ENCODE results near the gene CEP72.

The CEP72 gene

DNA sequence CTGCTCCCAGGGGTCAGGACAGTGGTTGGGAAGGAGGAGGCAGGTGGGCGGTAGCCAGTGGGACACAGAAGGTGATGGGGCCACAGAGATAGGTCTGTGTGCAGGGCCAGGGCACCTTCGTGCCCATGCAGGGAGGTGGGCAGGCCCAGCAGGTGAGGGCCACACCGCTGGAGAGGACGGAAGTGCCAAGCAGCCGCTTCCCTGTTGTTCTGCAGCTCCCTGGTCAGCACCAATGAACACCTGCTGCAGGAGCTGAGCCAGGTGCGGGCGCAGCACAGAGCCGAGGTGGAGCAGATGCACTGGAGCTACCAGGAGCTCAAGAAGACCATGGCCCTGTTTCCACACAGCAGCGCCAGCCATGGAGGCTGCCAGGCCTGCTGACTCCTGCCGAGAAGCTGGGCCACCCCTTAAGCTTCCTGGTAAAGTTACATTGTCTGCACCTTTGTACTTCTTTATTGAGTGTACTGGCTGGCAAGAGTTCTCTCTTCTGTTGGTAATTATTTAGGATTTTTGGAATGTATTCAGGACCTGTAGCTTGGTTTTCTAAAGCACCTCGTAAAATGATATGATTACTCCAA lies 40.7 kb downstream of the CEP72 start:
- Histone ChIP-seq H3K4me3 (no peak overlapping the region), H4K20me1 (peaks cover 0 to 6% (median 0%) of the 10 kb centered on the region in 11 experiments; a peak in 1 of 22 replicates), H3K4me2 (no peak overlapping the region), H3K9ac (no peak overlapping the region), H3K27ac (no peak overlapping the region), H3K36me3 (peaks cover 11 to 85% (median 74%) of the 10 kb centered on the region in 11 experiments), H3K27me3 (no peaks in the 10 kb centered on the region), H3K9me3 (replicated peaks in 1 of 11) (peaks cover 10 to 29% (median 24%) of the 10 kb centered on the region in 11 experiments; a peak in 21 of 22 replicates), H3K4me1 (no peaks in the 10 kb centered on the region)
- TF ChIP-seq Cebpa-rat (IDR thresholded peaks at IDR 0.05): no peak

DNA sequence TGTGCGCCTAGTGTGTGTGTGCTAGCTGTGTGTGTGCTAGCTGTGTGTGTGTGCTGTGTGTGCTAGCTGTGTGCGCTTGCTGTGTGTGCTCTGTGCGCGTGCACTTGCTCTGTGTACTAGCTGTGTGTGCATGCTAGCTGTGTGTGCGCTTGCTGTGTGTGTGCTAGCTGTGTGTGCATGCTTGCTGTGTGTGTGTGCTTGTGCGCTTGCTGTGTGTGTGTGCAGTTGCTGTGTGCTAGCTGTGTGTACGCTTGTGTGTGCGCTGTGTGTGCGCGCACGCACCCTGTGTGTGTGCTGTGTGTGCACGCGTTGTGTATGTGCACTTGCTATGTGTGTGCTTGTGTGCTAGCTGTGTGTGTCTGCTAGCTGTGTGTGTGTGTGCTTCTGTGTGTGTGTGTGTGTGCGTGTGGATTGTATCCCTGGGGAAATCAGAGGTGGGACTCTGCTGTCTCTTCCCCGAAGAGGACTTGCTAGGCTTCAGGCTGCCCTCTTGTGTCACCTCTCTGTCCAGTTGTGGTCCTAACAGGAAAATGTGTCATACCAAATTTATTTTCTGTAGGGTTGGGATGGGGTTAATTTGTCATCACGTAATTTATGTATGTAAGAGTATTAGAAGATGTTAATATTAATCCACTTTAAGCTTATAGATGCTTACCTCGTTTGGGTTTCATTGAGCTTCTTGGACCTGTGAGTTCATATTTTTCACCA lies 42.1 kb downstream of the CEP72 start:
- Histone ChIP-seq H3K4me3 (no peak overlapping the region), H4K20me1 (peaks cover 0 to 6% (median 0%) of the 10 kb centered on the region in 11 experiments; a peak in 1 of 22 replicates), H3K9me3 (replicated peaks in 1 of 11) (peaks cover 9 to 19% (median 14%) of the 10 kb centered on the region in 11 experiments; a peak in 21 of 22 replicates), H3K36me3 (peaks cover 11 to 83% (median 72%) of the 10 kb centered on the region in 11 experiments; a peak in 20 of 22 replicates), H3K9ac (no peak overlapping the region), H3K4me2 (no peak overlapping the region), H3K27me3 (no peaks in the 10 kb centered on the region), H3K4me1 (peaks cover 0 to 4% (median 3%) of the 10 kb centered on the region in 10 experiments; a peak in 12 of 20 replicates), H3K27ac (no peak overlapping the region)
- TF ChIP-seq Cebpa-rat (IDR thresholded peaks at IDR 0.05): no peak

- H3K4me1 ChIP-seq: peaks cover 0 to 12% (median 10%) of the 10 kb centered on the region in 10 experiments; a peak in 14 of 20 replicates
- no peak overlapping the region for H3K4me2 ChIP-seq
- H3K9me3 ChIP-seq (replicated peaks in 1 of 11): peaks cover 0 to 13% (median 7%) of the 10 kb centered on the region in 11 experiments; a peak in 9 of 22 replicates
- no peak overlapping the region for H3K9ac ChIP-seq
- TF ChIP-seq Cebpa-rat (IDR thresholded peaks at IDR 0.05): no peak
- H3K27me3 ChIP-seq: no peaks in the 10 kb centered on the region
- peaks cover 0 to 6% (median 0%) of the 10 kb centered on the region in 11 experiments; a peak in 1 of 22 replicates for H4K20me1 ChIP-seq
- no peak overlapping the region for H3K27ac ChIP-seq
- peaks cover 13 to 85% (median 78%) of the 10 kb centered on the region in 11 experiments; a peak in 20 of 22 replicates for H3K36me3 ChIP-seq
- H3K4me3 ChIP-seq: no peak overlapping the region
These were observed 43.3 kb downstream of the CEP72 start for GRCh38 chr5:655406-655805.

- H3K9me3 ChIP-seq (replicated peaks in 1 of 11): peaks cover 0 to 13% (median 7%) of the 10 kb centered on the region in 11 experiments; a peak in 7 of 22 replicates
- no peak overlapping the region for H3K4me2 ChIP-seq
- no peak overlapping the region for H3K9ac ChIP-seq
- H3K36me3 ChIP-seq: peaks cover 12 to 97% (median 86%) of the 10 kb centered on the region in 11 experiments; a peak in 20 of 22 replicates
- no peak overlapping the region for H3K4me3 ChIP-seq
- TF ChIP-seq Cebpa-rat (IDR thresholded peaks at IDR 0.05): no peak
- no peak overlapping the region for H3K27ac ChIP-seq
- no peaks in the 10 kb centered on the region for H3K27me3 ChIP-seq
- peaks cover 0 to 6% (median 0%) of the 10 kb centered on the region in 11 experiments; a peak in 1 of 22 replicates for H4K20me1 ChIP-seq
- peaks cover 0 to 12% (median 10%) of the 10 kb centered on the region in 10 experiments; a peak in 14 of 20 replicates for H3K4me1 ChIP-seq
These were observed 45.4 kb downstream of the CEP72 start for GRCh38 chr5:657570-657969.

GRCh38 chr5:658103-658502 lies 46.0 kb downstream of the CEP72 start:
- no peaks in the 10 kb centered on the region for H3K27me3 ChIP-seq
- no peak overlapping the region for H3K27ac ChIP-seq
- H3K9ac ChIP-seq: no peak overlapping the region
- TF ChIP-seq Cebpa-rat (IDR thresholded peaks at IDR 0.05): no peak
- H3K9me3 ChIP-seq (replicated peaks in 1 of 11): peaks cover 0 to 13% (median 7%) of the 10 kb centered on the region in 11 experiments; a peak in 7 of 22 replicates
- H3K36me3 ChIP-seq: peaks cover 7 to 97% (median 86%) of the 10 kb centered on the region in 11 experiments; a peak in 20 of 22 replicates
- peaks cover 0 to 12% (median 10%) of the 10 kb centered on the region in 10 experiments; a peak in 14 of 20 replicates for H3K4me1 ChIP-seq
- no peak overlapping the region for H3K4me2 ChIP-seq
- H3K4me3 ChIP-seq: no peak overlapping the region
- H4K20me1 ChIP-seq: peaks cover 0 to 6% (median 0%) of the 10 kb centered on the region in 11 experiments; a peak in 1 of 22 replicates

DNA sequence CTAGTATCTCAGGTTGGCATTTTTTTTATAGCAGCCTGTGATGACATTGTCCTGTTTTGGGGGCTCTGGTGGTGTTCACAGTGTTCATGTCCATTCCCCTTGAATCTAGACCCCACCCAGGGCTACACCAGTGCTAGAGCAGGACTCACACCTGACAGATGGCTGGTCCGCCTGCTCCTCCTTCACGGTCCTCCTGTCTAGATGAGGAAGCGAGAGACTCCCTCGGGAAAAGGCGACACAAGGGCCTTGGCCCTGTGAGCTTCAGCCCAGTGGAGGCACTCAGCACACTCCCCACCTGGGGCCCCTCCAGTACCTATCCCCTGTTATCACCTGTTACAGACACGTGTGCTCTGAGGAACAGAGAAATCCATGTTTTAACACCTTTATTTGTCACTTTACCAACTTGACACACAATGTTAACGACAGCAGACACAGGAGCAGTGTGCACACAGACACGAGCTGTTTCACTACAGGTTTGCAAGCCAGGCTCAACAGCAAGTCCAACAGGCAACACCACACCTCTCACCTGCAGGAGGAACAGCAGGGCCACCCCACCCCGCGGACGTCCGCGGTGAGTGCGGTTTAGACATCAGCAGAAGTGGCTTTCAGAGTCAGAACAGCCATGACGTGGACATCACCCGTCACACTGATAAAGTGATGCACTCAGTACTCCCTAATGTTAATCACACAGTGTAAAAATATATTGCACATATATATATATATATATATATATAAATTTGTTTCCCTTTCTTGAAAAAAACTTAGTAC lies 47.5 kb downstream of the CEP72 start:
- Histone ChIP-seq H3K36me3 (peaks cover 7 to 97% (median 91%) of the 10 kb centered on the region in 11 experiments; a peak in 20 of 22 replicates), H4K20me1 (peaks cover 0 to 17% (median 0%) of the 10 kb centered on the region in 11 experiments; a peak in 4 of 22 replicates), H3K9me3 (replicated peaks in 1 of 11) (peaks cover 0 to 13% (median 7%) of the 10 kb centered on the region in 11 experiments; a peak in 7 of 22 replicates), H3K27ac (no peak overlapping the region), H3K9ac (no peak overlapping the region), H3K4me2 (peak overlapping the region in 7 of 11 experiments; percentile 22 to 57 (median 47); a peak in 11 of 22 replicates), H3K4me3 (no peak overlapping the region), H3K27me3 (no peaks in the 10 kb centered on the region), H3K4me1 (peaks cover 0 to 12% (median 10%) of the 10 kb centered on the region in 10 experiments; a peak in 14 of 20 replicates)
- no peak for TF ChIP-seq Cebpa-rat (IDR thresholded peaks at IDR 0.05)

DNA sequence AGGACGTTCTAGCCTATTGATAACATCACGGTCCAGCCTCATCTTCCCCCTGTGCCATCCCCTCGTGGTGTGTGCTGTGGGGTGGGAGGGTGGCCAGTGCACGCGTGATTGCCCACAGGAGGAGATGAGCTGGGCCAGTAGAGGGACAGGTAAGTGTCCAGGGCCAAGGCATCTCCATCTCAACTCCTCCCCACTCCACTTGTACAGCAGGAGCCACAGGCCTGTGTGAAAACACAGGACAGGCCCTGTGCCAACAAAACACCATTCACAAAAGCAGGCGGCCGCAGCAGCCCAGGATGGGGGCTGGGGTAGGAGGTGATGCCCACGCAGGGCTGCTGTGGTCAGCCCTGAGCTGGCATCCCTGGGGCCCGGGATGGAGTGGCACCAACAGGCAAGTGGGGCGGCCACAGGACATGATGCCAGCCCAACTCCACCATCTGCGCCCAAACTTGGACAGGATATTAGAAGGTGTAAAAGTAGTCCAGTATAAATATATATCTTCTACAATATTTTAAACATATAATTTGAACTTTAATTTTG lies 48.4 kb downstream of the CEP72 start:
- no peak overlapping the region for H3K4me3 ChIP-seq
- peaks cover 0 to 12% (median 10%) of the 10 kb centered on the region in 10 experiments; a peak in 14 of 20 replicates for H3K4me1 ChIP-seq
- no peak overlapping the region for H3K9ac ChIP-seq
- no peak overlapping the region for H3K27ac ChIP-seq
- H3K27me3 ChIP-seq: no peaks in the 10 kb centered on the region
- peaks cover 0 to 23% (median 0%) of the 10 kb centered on the region in 11 experiments; a peak in 4 of 22 replicates for H4K20me1 ChIP-seq
- no peak for TF ChIP-seq Cebpa-rat (IDR thresholded peaks at IDR 0.05)
- H3K4me2 ChIP-seq: no peak overlapping the region
- peaks cover 0 to 13% (median 7%) of the 10 kb centered on the region in 11 experiments; a peak in 7 of 22 replicates for H3K9me3 ChIP-seq (replicated peaks in 1 of 11)
- peaks cover 7 to 95% (median 88%) of the 10 kb centered on the region in 11 experiments; a peak in 20 of 22 replicates for H3K36me3 ChIP-seq

Data from BLaER1 treated with 17β-estradiol and CSF1 and Interleukin-3, amounts not matched to agents 10 nM and 100 nM (cell line).